DND-41 (cell line): Measurements from ENCODE around the gene TULP4.
A peak's percentile ranks its signal among the peaks of the same experiment; 100 is the strongest.
"Not testable (repeated sequence)": the region's sequence is repeated elsewhere in the genome, so short reads cannot be mapped to it uniquely, and the experiment has no call there.

ENCODE experiments used
- ATAC-seq: fragments of 200-7000 bp; cut with Tn5 transposase; 3 replicates; pipeline ENCODE4 v1.9.1; 2021; ENCODE audit warnings: low read depth; ENCODE audit not compliant: insufficient read depth
- DNase-seq: peaks from one replicate; pipeline ENCODE4 v3.0.0-alpha.2; 2020
- H2AFZ ChIP-seq: 2 replicates; pipeline ENCODE4 v1.6.0; 2012; ENCODE audit warnings: low read depth, low read length
- H3K27ac ChIP-seq: 2 replicates; pipeline ENCODE4 v1.5.1; 2012; ENCODE audit warnings: low read length, inconsistent platforms
- H3K27me3 ChIP-seq: fragments of 200-600 bp; sonication (generic); 2 replicates; pipeline ENCODE4 v1.6.0; 2012; ENCODE audit warnings: low read length, mild to moderate bottlenecking, inconsistent platforms; ENCODE audit not compliant: insufficient read depth, poor library complexity
- H3K36me3 ChIP-seq: 2 replicates; pipeline ENCODE4 v1.5.1; 2012; ENCODE audit warnings: low read length, inconsistent platforms; ENCODE audit not compliant: insufficient read depth
- H3K4me1 ChIP-seq: 2 replicates; pipeline ENCODE4 v1.5.1; 2012; ENCODE audit warnings: mild to moderate bottlenecking, low read length; ENCODE audit not compliant: insufficient read depth
- H3K4me2 ChIP-seq: 2 replicates; pipeline ENCODE4 v1.6.0; 2012; ENCODE audit warnings: mild to moderate bottlenecking, moderate library complexity, low read length, inconsistent platforms; ENCODE audit not compliant: insufficient read depth
- H3K4me3 ChIP-seq, 2 experiments: fragments of 200-600 bp in 1 of 2; shearing (Covaris generic) in 1 of 2; 2 replicates each; pipeline ENCODE4 v1.5.1; 2012 to 2016; ENCODE audit warnings: inconsistent platforms in 2 of 2, low read length in 2 of 2, mild to moderate bottlenecking in 2 of 2, low read depth in 1 of 2, moderate library complexity in 1 of 2
- H3K79me2 ChIP-seq: 2 replicates; pipeline ENCODE4 v1.6.0; 2012; ENCODE audit warnings: low read length, inconsistent platforms; ENCODE audit not compliant: insufficient read depth
- H3K9ac ChIP-seq: 2 replicates; pipeline ENCODE4 v1.6.0; 2012; ENCODE audit warnings: low read depth, mild to moderate bottlenecking, inconsistent platforms, low read length, moderate library complexity
- H3K9me3 ChIP-seq: 2 replicates; pipeline ENCODE4 v1.5.1; 2012; ENCODE audit warnings: low read length, moderate library complexity, mild to moderate bottlenecking, inconsistent platforms; ENCODE audit not compliant: insufficient read depth, severe bottlenecking
- H4K20me1 ChIP-seq: 2 replicates; pipeline ENCODE4 v1.6.0; 2012; ENCODE audit warnings: low read length; ENCODE audit not compliant: insufficient read depth
- EZH2 ChIP-seq: IDR thresholded peaks from 3 replicates; pipeline ENCODE4 v1.6.1; 2012; ENCODE audit warnings: borderline replicate concordance, low read depth, mild to moderate bottlenecking, moderate library complexity, low read length, inconsistent platforms; ENCODE audit not compliant: severe bottlenecking
- TF ChIP-seq, protein P1 (sequence below): IDR thresholded peaks from 2 replicates; pipeline ENCODE4 v1.5.1; 2012; ENCODE audit warnings: borderline replicate concordance, low read length, moderate library complexity, mild to moderate bottlenecking; ENCODE audit not compliant: poor library complexity, severe bottlenecking; ENCODE audit errors: extremely low read depth

The TULP4 gene

DNA sequence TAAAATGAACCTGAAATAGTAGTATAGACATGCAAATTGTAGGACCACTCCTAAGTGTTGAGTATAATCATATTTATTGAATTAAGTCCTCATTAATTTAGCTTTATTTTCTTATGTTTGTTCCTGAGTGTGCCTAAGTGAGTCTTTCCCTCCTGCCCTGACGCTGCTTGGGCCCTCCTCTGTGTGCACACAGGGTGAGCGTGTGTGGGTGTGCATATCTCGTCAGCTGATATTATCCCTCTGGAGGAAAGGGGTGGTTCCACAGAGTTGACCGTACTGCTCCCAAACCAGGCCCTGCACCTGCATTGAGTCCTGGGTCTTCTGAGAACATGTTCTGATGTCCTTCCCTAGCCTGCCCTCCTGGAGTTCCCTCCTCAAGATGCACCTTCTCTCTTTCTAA, 28.0 kb downstream of the TULP4 start:
- Histone ChIP-seq H3K27ac (no peak overlapping the region), H3K4me3 (no peak overlapping the region), H3K27me3 (no peaks in the 10 kb centered on the region), H3K79me2 (peaks cover 7% of the 10 kb centered on the region), H3K4me2 (no peak overlapping the region), H3K36me3 (no peaks in the 10 kb centered on the region), H3K4me1 (no peaks in the 10 kb centered on the region), H2AFZ (no peak overlapping the region), H4K20me1 (no peaks in the 10 kb centered on the region), H3K9me3 (peaks cover 13% of the 10 kb centered on the region), H3K9ac (no peak overlapping the region)
- ATAC-seq (no peak), DNase-seq (no peak)
- TF ChIP-seq, protein P1, sequence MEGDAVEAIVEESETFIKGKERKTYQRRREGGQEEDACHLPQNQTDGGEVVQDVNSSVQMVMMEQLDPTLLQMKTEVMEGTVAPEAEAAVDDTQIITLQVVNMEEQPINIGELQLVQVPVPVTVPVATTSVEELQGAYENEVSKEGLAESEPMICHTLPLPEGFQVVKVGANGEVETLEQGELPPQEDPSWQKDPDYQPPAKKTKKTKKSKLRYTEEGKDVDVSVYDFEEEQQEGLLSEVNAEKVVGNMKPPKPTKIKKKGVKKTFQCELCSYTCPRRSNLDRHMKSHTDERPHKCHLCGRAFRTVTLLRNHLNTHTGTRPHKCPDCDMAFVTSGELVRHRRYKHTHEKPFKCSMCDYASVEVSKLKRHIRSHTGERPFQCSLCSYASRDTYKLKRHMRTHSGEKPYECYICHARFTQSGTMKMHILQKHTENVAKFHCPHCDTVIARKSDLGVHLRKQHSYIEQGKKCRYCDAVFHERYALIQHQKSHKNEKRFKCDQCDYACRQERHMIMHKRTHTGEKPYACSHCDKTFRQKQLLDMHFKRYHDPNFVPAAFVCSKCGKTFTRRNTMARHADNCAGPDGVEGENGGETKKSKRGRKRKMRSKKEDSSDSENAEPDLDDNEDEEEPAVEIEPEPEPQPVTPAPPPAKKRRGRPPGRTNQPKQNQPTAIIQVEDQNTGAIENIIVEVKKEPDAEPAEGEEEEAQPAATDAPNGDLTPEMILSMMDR: no peak
- TF ChIP-seq EZH2: no peak

DNA sequence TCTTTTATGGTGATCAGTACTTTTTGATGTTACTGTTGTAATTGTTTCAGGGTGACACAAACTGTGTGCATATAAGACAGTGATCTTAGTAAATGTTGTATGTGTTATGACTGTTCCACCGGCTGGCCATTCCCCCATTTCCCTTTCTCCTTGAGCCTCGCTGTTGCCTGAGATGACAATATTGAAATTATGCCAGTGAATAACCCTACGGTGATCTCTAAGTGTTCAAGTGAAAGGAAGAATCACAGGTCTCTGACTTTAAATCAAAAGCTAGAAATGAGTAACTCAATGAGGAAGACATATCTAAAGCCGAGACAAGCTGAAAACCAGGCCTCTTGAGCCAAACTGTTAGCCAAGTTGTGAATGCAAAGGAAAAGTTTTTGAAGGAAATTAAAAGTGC, 32.3 kb downstream of the TULP4 start:
- peaks cover 30% of the 10 kb centered on the region for H3K9me3 ChIP-seq
- H3K9ac ChIP-seq: no peak overlapping the region
- no peaks in the 10 kb centered on the region for H3K27me3 ChIP-seq
- DNase-seq (no peak), ATAC-seq (no peak)
- H3K36me3 ChIP-seq: peaks cover 3% of the 10 kb centered on the region; the same call in 1 of the 2 replicates
- no peaks in the 10 kb centered on the region for H3K4me1 ChIP-seq
- H3K4me2 ChIP-seq: no peak overlapping the region
- no peak overlapping the region for H3K27ac ChIP-seq
- H3K4me3 ChIP-seq: no peak overlapping the region
- no peaks in the 10 kb centered on the region for H4K20me1 ChIP-seq
- no peak overlapping the region for H2AFZ ChIP-seq
- TF ChIP-seq, protein P1: no peak
- no peak for TF ChIP-seq EZH2
- H3K79me2 ChIP-seq: peaks cover 6% of the 10 kb centered on the region

DNA sequence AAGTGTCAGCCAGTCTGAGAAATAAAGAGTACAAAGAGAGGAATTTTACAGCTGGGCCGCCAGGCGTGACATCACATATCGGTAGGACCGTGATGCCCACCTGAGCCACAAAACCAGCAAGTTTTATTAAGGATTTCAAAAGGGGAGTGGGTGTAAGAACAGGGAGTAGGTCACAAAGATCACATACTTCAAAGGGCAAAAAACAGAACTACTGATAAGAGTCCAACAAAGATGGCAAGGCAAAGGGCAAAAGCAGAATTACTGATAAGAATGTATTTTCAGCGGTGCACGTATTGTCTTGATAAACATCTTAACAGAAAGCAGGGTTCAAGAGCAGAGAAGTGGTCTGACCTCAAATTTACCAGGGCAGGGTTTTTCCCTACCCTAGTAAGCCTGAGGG, 33.2 kb downstream of the TULP4 start:
- not testable (repeated sequence) for H4K20me1 ChIP-seq, H3K4me3 ChIP-seq, DNase-seq, H3K27ac ChIP-seq, H3K4me2 ChIP-seq, H3K4me1 ChIP-seq, H2AFZ ChIP-seq, H3K9ac ChIP-seq, H3K36me3 ChIP-seq, H3K79me2 ChIP-seq, H3K27me3 ChIP-seq, ATAC-seq
- peaks cover 30% of the 10 kb centered on the region for H3K9me3 ChIP-seq

- Histone ChIP-seq H3K9me3 (peaks cover 35% of the 10 kb centered on the region), H3K4me2 (no peak overlapping the region), H2AFZ (no peak overlapping the region), H4K20me1 (no peaks in the 10 kb centered on the region), H3K4me3 (no peak overlapping the region; a peak in 1 of 4 replicates), H3K27me3 (no peaks in the 10 kb centered on the region), H3K27ac (no peak overlapping the region), H3K9ac (no peak overlapping the region), H3K4me1 (no peaks in the 10 kb centered on the region), H3K36me3 (peaks cover 3% of the 10 kb centered on the region; the same call in 1 of the 2 replicates), H3K79me2 (peaks cover 9% of the 10 kb centered on the region)
- DNase-seq (no peak), ATAC-seq (no peak)
- TF ChIP-seq, protein P1: no peak
- no peak for TF ChIP-seq EZH2
Measured at GRCh38 chr6:158347335-158347734, 35.1 kb downstream of the TULP4 start.

DNA sequence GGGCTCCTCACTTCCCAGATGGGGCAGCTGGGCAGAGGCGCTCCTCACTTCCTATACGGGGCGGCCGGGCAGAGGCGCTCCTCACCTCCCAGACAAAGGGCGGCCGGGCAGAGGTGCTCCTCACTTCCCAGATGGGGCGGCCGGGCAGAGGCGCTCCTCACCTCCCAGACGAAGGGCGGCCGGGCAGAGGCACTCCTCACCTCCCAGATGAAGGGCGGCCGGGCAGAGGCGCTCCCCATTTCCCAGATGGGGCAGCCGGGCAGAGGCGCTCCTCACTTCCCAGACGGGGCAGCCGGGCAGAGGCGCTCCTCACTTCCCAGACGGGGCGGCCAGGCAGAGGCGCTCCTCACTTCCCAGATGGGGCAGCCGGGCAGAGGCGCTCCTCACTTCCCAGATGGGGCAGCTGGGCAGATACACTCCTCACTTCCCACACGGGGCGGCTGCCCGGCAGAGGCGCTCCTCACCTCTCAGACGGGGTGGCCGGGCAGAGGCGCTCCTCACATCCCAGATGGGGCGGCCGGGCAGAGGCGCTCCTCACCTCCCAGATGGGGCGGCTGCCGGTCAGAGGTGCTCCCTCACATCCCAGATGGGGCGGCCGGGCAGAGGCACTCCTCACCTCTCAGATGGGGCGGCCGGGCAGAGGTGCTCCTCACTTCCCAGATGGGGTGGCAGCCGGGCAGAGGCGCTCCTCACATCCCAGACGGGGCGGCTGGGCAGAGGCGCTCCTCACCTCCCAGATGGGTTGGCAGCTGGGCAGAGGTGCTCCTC, 36.7 kb downstream of the TULP4 start:
- H3K4me1 ChIP-seq, H3K27me3 ChIP-seq, H3K4me2 ChIP-seq, H3K9ac ChIP-seq, H3K79me2 ChIP-seq, H2AFZ ChIP-seq, H3K4me3 ChIP-seq, H3K27ac ChIP-seq, H4K20me1 ChIP-seq, ATAC-seq, H3K36me3 ChIP-seq: not testable (repeated sequence)
- peaks cover 33% of the 10 kb centered on the region for H3K9me3 ChIP-seq
- DNase-seq: peak; percentile 9
